ENCODE results near the gene KLHDC4. TPM values are rescaled to one million over a fixed set of nuclear protein-coding genes. Genes with fewer than 3 reads are reported as not detected.

The KLHDC4 gene
- total and polyA plus RNA-seq, 2 donors (not counting 1 experiment from before 2014, with no cell fraction given) = 51.3 to 90.8 TPM

- H3K4me1 ChIP-seq (ENCODE audit: control insufficient read depth in 2 of 2, insufficient read depth in 2 of 2, low read length in 2 of 2) = peaks cover 0 to 4% of the 10 kb centered on the region in 2 donors
- no peak for TF ChIP-seq EZH2 (IDR thresholded peaks at IDR 0.05; ENCODE audit: borderline replicate concordance, insufficient read depth, low read depth, low read length, poor library complexity, severe bottlenecking)
- TF ChIP-seq CTCF (IDR thresholded peaks at IDR 0.05) = no peak
- 75% methylated on average over 21 of the region's 25 CpGs for WGBS (ENCODE audit: insufficient coverage)
- no peak for ATAC-seq (ENCODE audit: low read depth)
- H3K9me3 ChIP-seq (ENCODE audit: control extremely low read depth in 1 of 3, control insufficient read depth in 2 of 3, insufficient read depth in 1 of 3, low read length in 2 of 3) = peaks cover 0 to 20% (median 4%) of the 10 kb centered on the region in 3 donors
- no peak overlapping the region for H3K27ac ChIP-seq (ENCODE audit: low read length in 2 of 2)
- ChIA-PET POLR2A (no interaction called here), CTCF (interaction anchor here (0.7 kb wide), 1 partner anchor 1543 kb away, joined by 4 read pairs; no protein-coding TSS in a partner anchor)
- intact Hi-C loops (cut with micrococcal nuclease) = no loop called here
- H3K4me2 ChIP-seq (replicated peaks; ENCODE audit: low read depth, low read length, poor library complexity, severe bottlenecking) = no peak overlapping the region
- H3K36me3 ChIP-seq (replicated peaks in 1 of 2; ENCODE audit: control extremely low read depth in 1 of 2, control insufficient read depth in 1 of 2, extremely low read depth in 1 of 2, insufficient read depth in 2 of 2, low read length in 1 of 2) = no peaks in the 10 kb centered on the region
- Mint-ChIP-seq H3K4me3 (no peak overlapping the region), H3K27ac (no peak overlapping the region), H3K27me3 (peaks cover 10% of the 10 kb centered on the region), H3K4me1 (no peaks in the 10 kb centered on the region), H3K9me3 (ENCODE audit: insufficient read depth) (no peaks in the 10 kb centered on the region)
- H3K27me3 ChIP-seq (replicated peaks in 1 of 4; ENCODE audit: control extremely low read depth in 1 of 4, control insufficient read depth in 3 of 4, insufficient read depth in 4 of 4, low read length in 3 of 4) = peaks cover 0 to 19% (median 4%) of the 10 kb centered on the region in 4 experiments
- no peak for DNase-seq
- no peak overlapping the region for H2AFZ ChIP-seq (ENCODE audit: insufficient read depth, low read depth, low read length, poor library complexity, severe bottlenecking)
- H3K9ac ChIP-seq (ENCODE audit: low read length) = no peak overlapping the region
- no peaks in the 10 kb centered on the region for H3K79me2 ChIP-seq (ENCODE audit: control insufficient read depth, insufficient read depth, low read length)
- H4K20me1 ChIP-seq (ENCODE audit: control insufficient read depth, insufficient read depth, low read length, poor library complexity, severe bottlenecking) = no peaks in the 10 kb centered on the region
- no peak overlapping the region for H3K4me3 ChIP-seq (ENCODE audit: control extremely low read depth in 1 of 5, extremely low read depth in 1 of 5, insufficient read depth in 1 of 5, low read depth in 2 of 5, low read length in 4 of 5)
Observed at GRCh38 chr16:87662254-87663204, 103.3 kb downstream of the KLHDC4 start.

GRCh38 chr16:87661561-87661960 is 104.2 kb downstream of the KLHDC4 start:
- Histone ChIP-seq H3K27me3 (replicated peaks in 1 of 4; ENCODE audit: control extremely low read depth in 1 of 4, control insufficient read depth in 3 of 4, insufficient read depth in 4 of 4, low read length in 3 of 4) (peaks cover 0 to 20% (median 4%) of the 10 kb centered on the region in 4 experiments), H3K4me2 (replicated peaks; ENCODE audit: low read depth, low read length, poor library complexity, severe bottlenecking) (no peak overlapping the region), H3K9ac (ENCODE audit: low read length) (no peak overlapping the region), H3K4me1 (ENCODE audit: control insufficient read depth in 2 of 2, insufficient read depth in 2 of 2, low read length in 2 of 2) (peaks cover 0 to 4% of the 10 kb centered on the region in 2 donors), H3K27ac (ENCODE audit: low read length in 2 of 2) (no peak overlapping the region), H3K79me2 (ENCODE audit: control insufficient read depth, insufficient read depth, low read length) (no peaks in the 10 kb centered on the region), H3K36me3 (replicated peaks in 1 of 2; ENCODE audit: control extremely low read depth in 1 of 2, control insufficient read depth in 1 of 2, extremely low read depth in 1 of 2, insufficient read depth in 2 of 2, low read length in 1 of 2) (no peaks in the 10 kb centered on the region), H4K20me1 (ENCODE audit: control insufficient read depth, insufficient read depth, low read length, poor library complexity, severe bottlenecking) (no peaks in the 10 kb centered on the region), H3K9me3 (ENCODE audit: control extremely low read depth in 1 of 3, control insufficient read depth in 2 of 3, insufficient read depth in 1 of 3, low read length in 2 of 3) (peaks cover 0 to 30% (median 5%) of the 10 kb centered on the region in 3 donors), H2AFZ (ENCODE audit: insufficient read depth, low read depth, low read length, poor library complexity, severe bottlenecking) (no peak overlapping the region), H3K4me3 (ENCODE audit: control extremely low read depth in 1 of 5, extremely low read depth in 1 of 5, insufficient read depth in 1 of 5, low read depth in 2 of 5, low read length in 4 of 5) (no peak overlapping the region)
- POLR2A ChIA-PET = no interaction called here
- Mint-ChIP-seq H3K27me3 (peaks cover 10% of the 10 kb centered on the region), H3K4me3 (no peak overlapping the region), H3K27ac (no peak overlapping the region), H3K4me1 (no peaks in the 10 kb centered on the region), H3K9me3 (ENCODE audit: insufficient read depth) (no peaks in the 10 kb centered on the region)
- intact Hi-C loops (cut with micrococcal nuclease) = no loop called here
- TF ChIP-seq CTCF (IDR thresholded peaks at IDR 0.05) (no peak), EZH2 (IDR thresholded peaks at IDR 0.05; ENCODE audit: borderline replicate concordance, insufficient read depth, low read depth, low read length, poor library complexity, severe bottlenecking) (no peak)
- ATAC-seq (ENCODE audit: low read depth) (peak; percentile 49), DNase-seq (peak; percentile 71)
- CTCF ChIA-PET = no interaction called here
- WGBS (ENCODE audit: insufficient coverage) = 17% methylated on average over 12 of the region's 16 CpGs

Data from B cell (primary cell).